ENCODE data around the gene NTSR1. TPM values are rescaled to one million over a fixed set of nuclear protein-coding genes. Genes with fewer than 3 reads are reported as not detected.

NTSR1 gene
- total and polyA plus RNA-seq, 2 of the 13 experiments (the other 11 are each of a cell fraction or from before 2014, with no cell fraction given) = 0.09 to 0.12 TPM

DNA sequence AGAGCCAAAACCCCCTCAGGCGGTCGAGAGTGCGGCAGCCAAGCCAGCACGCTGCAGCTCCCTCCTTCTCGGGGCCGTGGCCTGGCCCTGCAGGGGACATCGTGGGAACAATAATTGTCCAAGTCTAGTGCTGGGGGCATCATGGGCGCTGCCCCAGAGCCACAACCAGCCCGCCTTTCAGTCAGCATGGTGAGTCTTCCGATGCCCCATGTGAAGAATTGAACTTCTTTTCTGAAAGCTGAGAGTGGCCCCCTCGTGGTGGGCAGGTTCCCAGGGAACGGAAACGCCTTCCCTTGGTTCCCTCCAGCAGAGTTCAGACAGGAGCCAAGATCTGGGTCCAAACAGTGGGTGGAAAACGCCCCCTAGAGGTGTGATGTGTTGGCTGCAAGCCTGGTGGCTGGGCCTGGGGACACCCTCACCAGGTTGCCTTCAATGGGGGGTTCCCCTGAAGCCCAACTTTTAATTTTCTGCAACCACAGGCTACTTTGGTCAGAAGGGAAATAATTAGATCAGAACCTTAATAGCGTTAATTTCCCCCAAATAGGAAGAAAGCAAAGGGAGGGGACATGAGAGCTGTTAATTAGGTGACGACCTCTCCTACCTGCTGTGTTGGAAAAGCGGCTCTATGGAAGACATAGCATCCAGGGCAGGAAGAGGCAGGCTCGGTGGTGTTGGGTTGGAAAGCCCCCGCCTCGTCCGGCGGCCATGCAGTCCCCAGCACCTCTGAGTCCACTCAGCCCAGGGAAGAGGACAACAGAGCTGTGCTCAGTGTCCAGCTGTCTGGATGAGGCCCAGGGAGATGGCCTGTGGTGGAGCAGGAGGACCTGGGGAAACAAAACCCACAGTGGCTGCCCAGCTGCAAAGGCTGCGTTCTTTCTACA lies 82.9 kb downstream of the NTSR1 start (continued):
- TF ChIP-seq, protein P1, sequence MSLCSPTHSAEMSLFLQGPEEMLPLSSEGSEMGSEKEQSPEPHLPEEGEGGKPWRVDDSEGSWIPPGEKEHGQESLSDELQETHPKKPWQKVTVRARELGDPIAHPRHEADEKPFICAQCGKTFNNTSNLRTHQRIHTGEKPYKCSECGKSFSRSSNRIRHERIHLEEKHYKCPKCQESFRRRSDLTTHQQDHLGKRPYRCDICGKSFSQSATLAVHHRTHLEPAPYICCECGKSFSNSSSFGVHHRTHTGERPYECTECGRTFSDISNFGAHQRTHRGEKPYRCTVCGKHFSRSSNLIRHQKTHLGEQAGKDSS (CRISPR knock-in tag; IDR thresholded peaks at IDR 0.05; ENCODE audit: borderline replicate concordance, low read depth) = peak; percentile 64; the same call in 1 of the 2 replicates
- TF ChIP-seq MAFK (conservative IDR thresholded peaks at IDR 0.05 in 1 of 2, IDR thresholded peaks at IDR 0.05 in 1 of 2; ENCODE audit: low read length in 2 of 2) (no peak), ARHGAP35 (CRISPR knock-in tag; IDR thresholded peaks at IDR 0.05; ENCODE audit: borderline replicate concordance) (no peak; the same call in 1 of the 2 replicates), ZNF33A (CRISPR knock-in tag; IDR thresholded peaks at IDR 0.05; ENCODE audit: borderline replicate concordance) (no peak), NPAS2 (CRISPR knock-in tag; IDR thresholded peaks at IDR 0.05; ENCODE audit: borderline replicate concordance) (no peak), SOX6 (IDR thresholded peaks at IDR 0.05) (no peak), SOX6 (CRISPR knock-in tag; IDR thresholded peaks at IDR 0.05) (peak; percentile 73), RBFOX2 (IDR thresholded peaks at IDR 0.05; ENCODE audit: low read depth, low read length) (no peak), ZFP37 (CRISPR knock-in tag; IDR thresholded peaks at IDR 0.05; ENCODE audit: borderline replicate concordance) (peak; percentile 73; the same call in 1 of the 2 replicates), YEATS4 (CRISPR knock-in tag; IDR thresholded peaks at IDR 0.05; ENCODE audit: borderline replicate concordance) (peak; percentile 26; the same call in 1 of the 2 replicates), ZNF496 (CRISPR knock-in tag; IDR thresholded peaks at IDR 0.05; ENCODE audit: insufficient replicate concordance) (no peak), ZNF501 (CRISPR knock-in tag; IDR thresholded peaks at IDR 0.05) (peak; percentile 59; the same call in 1 of the 2 replicates), BRCA1 (CRISPR knock-in tag; IDR thresholded peaks at IDR 0.05) (no peak), SOX13 (IDR thresholded peaks at IDR 0.05) (peak; percentile 16; the same call in 1 of the 2 replicates), SOX13 (CRISPR knock-in tag; conservative IDR thresholded peaks at IDR 0.05 in 1 of 2, IDR thresholded peaks at IDR 0.05 in 1 of 2) (peak in 1 of 2 experiments; percentile 52; a peak in 1 of 4 replicates)
- TF ChIP-seq, protein P2, sequence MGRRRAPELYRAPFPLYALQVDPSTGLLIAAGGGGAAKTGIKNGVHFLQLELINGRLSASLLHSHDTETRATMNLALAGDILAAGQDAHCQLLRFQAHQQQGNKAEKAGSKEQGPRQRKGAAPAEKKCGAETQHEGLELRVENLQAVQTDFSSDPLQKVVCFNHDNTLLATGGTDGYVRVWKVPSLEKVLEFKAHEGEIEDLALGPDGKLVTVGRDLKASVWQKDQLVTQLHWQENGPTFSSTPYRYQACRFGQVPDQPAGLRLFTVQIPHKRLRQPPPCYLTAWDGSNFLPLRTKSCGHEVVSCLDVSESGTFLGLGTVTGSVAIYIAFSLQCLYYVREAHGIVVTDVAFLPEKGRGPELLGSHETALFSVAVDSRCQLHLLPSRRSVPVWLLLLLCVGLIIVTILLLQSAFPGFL (CRISPR knock-in tag; IDR thresholded peaks at IDR 0.05) = no peak
- TF ChIP-seq, protein P3, sequence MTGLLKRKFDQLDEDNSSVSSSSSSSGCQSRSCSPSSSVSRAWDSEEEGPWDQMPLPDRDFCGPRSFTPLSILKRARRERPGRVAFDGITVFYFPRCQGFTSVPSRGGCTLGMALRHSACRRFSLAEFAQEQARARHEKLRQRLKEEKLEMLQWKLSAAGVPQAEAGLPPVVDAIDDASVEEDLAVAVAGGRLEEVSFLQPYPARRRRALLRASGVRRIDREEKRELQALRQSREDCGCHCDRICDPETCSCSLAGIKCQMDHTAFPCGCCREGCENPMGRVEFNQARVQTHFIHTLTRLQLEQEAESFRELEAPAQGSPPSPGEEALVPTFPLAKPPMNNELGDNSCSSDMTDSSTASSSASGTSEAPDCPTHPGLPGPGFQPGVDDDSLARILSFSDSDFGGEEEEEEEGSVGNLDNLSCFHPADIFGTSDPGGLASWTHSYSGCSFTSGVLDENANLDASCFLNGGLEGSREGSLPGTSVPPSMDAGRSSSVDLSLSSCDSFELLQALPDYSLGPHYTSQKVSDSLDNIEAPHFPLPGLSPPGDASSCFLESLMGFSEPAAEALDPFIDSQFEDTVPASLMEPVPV (CRISPR knock-in tag; IDR thresholded peaks at IDR 0.05) = no peak; the same call in 1 of the 2 replicates
- TF ChIP-seq, protein P4, sequence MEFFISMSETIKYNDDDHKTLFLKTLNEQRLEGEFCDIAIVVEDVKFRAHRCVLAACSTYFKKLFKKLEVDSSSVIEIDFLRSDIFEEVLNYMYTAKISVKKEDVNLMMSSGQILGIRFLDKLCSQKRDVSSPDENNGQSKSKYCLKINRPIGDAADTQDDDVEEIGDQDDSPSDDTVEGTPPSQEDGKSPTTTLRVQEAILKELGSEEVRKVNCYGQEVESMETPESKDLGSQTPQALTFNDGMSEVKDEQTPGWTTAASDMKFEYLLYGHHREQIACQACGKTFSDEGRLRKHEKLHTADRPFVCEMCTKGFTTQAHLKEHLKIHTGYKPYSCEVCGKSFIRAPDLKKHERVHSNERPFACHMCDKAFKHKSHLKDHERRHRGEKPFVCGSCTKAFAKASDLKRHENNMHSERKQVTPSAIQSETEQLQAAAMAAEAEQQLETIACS (CRISPR knock-in tag; IDR thresholded peaks at IDR 0.05) = 0 out of 2 replicates have a peak, but pooled peaks have one; percentile 42
- TF ChIP-seq, protein P5, sequence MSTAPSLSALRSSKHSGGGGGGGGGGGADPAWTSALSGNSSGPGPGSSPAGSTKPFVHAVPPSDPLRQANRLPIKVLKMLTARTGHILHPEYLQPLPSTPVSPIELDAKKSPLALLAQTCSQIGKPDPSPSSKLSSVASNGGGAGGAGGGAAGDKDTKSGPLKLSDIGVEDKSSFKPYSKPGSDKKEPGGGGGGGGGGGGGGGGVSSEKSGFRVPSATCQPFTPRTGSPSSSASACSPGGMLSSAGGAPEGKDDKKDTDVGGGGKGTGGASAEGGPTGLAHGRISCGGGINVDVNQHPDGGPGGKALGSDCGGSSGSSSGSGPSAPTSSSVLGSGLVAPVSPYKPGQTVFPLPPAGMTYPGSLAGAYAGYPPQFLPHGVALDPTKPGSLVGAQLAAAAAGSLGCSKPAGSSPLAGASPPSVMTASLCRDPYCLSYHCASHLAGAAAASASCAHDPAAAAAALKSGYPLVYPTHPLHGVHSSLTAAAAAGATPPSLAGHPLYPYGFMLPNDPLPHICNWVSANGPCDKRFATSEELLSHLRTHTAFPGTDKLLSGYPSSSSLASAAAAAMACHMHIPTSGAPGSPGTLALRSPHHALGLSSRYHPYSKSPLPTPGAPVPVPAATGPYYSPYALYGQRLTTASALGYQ (CRISPR knock-in tag; IDR thresholded peaks at IDR 0.05) = no peak; the same call in 1 of the 2 replicates
- TF ChIP-seq, protein P6, sequence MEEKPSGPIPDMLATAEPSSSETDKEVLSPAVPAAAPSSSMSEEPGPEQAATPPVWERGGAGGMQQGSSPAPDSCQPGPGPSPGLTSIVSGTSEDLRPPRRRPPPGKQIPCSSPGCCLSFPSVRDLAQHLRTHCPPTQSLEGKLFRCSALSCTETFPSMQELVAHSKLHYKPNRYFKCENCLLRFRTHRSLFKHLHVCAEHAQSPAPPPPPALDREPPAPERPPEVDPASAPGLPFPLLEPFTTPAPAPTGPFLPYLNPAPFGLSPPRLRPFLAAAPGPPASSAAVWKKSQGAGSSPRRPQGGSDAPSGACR (CRISPR knock-in tag; IDR thresholded peaks at IDR 0.05) = no peak
